Raji (cell line): Measurements from ENCODE around the gene SH3BGRL3.
A peak's percentile ranks its signal among the peaks of the same experiment; 100 is the strongest.

ENCODE experiments used
- POLR2A ChIP-seq: IDR thresholded peaks from 2 replicates; pipeline ENCODE4 v1.6.1; 2011; ENCODE audit warnings: low read depth, low read length, control low read depth; ENCODE audit not compliant: insufficient read depth

The SH3BGRL3 gene

GRCh38 chr1:26317146-26317545, 37.3 kb downstream of the SH3BGRL3 start:
- no peak for TF ChIP-seq POLR2A

DNA sequence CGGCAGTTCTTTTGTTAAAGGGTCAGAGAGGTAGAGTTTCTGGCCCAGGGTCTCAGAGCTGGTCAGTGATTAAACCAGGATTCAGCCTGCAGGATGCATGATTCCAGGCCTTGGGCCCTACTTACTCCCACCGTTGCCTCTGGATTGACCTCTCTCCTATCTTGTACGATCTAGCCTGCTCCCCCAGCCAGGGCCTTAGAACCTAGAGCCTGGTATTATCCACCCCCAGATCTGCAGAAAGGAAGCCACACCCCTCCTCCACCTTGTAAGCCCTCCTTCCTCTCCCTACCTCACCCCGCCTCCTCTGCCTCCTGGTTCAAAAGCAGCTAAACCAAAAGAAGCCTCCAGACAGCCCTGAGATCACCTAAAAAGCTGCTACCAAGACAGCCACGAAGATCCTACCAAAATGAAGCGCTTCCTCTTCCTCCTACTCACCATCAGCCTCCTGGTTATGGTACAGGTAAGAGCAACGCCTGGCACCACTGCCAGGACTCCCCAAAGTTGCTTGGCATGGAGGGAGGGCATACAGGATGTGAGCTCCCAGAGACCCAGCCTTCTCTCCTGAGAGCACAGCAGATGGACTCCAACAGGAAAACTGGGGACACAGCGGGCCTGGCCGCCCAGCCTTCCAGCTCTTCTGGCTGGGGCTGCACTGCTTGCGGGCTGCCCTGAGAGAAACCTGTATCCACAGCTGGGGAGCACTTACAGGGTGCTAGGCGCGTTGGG, 37.9 kb downstream of the SH3BGRL3 start, which contains the start of gene CD52:
Gene CD52, plus strand, starts transcription at position 347 of the 726 bp plus-strand sequence. Its CDS starts 60 bp downstream, at position 407.
- peak; percentile 94 for TF ChIP-seq POLR2A

GRCh38 chr1:26318338-26319064, 38.6 kb downstream of the SH3BGRL3 start:
- no peak for TF ChIP-seq POLR2A

DNA sequence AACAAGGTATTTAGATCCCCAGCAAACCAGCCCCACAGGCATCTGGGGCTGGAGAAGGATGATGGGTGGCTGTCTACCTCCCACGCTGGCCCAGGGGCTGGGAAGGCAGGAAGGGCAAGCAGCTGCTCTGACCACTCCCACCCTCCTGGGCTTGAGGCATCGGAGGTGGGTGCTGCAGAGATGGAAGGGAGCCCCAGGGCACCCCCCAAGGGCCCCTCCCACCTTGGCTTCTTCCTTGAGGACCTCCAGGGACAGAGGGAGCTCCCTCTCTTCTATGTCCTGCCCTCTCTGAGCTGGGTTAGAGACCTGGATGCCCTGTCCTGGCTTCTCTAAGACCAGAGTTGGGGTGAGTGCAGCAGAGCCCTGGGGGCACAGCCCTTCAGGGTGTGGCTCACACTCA, 41.0 kb downstream of the SH3BGRL3 start:
- TF ChIP-seq POLR2A, result no peak; the same call in 1 of the 2 replicates

DNA sequence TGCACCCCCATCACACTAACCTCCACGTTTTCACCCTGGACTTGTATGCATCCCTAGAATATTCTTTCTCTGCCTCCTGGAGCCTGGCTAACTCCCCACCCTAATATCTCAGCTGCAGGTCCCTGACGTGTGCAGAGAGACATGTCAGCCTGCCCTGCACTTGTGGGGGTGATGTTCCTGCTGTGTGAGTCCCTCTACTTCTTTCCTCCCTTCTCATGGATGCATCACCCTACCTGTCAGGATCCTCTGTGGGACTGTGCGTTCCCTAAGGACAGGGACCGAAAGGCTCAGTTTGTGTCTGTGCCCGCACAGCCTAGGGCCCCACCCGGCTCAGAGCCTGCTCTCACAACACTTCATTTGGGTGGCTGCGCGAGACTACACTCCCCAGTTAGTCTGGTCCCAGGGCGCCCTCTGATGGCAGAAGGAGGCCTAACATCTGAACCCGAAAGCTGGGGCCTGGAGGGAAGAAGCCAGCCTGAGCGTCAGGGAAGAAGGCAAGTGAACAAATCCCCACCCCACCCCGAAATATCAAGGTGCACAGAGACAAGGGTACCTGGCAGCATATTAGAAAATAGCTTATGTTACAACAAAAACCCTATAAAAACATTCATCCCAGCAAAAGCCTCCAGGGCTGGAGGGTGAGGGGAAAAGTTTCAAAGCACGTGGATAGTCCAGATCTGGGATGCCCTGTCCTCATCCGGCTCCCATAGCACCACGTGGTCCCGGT, 41.6 kb downstream of the SH3BGRL3 start:
- TF ChIP-seq POLR2A, result peak; percentile 24

- TF ChIP-seq POLR2A, result no peak; the same call in 1 of the 2 replicates
Measured at GRCh38 chr1:26322042-26322331, 42.1 kb downstream of the SH3BGRL3 start.

- TF ChIP-seq POLR2A, result no peak
Measured at GRCh38 chr1:26323382-26323781, 43.5 kb downstream of the SH3BGRL3 start.

DNA sequence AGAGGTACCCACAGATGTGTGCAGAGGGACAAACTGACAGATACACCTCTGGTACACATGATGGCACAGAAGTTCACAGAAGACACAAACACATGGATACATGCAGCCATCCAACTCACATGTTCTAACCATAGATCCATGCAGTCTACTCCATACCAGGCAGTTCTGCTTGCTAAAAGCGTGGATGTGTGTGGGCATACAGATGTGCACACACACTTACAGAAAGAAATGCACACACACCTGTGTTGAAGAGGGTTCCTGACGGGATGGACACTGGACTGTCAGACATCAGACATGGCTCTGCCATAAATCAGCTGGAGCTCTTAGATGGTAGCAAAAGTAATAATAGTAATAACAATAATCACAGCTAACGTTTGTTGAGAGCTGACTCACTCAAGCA, 44.7 kb downstream of the SH3BGRL3 start:
- TF ChIP-seq POLR2A, result no peak

DNA sequence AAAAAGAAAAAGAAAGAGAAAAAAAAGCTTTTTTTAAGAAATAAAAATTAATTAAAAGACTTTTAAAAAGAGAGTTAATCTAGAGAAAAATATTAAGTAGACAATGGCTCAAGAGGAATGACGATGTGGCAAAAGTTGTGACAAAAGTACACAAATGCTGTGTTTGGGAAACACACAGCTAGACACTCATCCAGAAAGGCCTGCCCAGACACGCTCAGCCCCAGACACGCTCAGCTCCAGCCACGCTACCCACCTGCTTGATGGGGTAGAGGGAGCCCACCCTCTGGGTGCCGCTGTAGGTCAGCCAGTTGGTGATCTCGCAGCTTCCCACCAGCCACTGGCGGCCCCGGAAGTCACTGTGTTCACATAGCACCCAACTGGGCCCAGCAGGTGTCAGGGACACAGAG, 48.1 kb downstream of the SH3BGRL3 start:
- TF ChIP-seq POLR2A, result no peak

GRCh38 chr1:26328597-26328996, 48.7 kb downstream of the SH3BGRL3 start:
- no peak for TF ChIP-seq POLR2A

GRCh38 chr1:26330276-26330675, 50.4 kb downstream of the SH3BGRL3 start:
- TF ChIP-seq POLR2A, result no peak
